Measurements from ENCODE around the gene RPS28.
A peak's percentile ranks its signal among the peaks of the same experiment; 100 is the strongest.
"Not testable (repeated sequence)": the region's sequence is repeated elsewhere in the genome, so short reads cannot be mapped to it uniquely, and the experiment has no call there.

RPS28 gene

DNA sequence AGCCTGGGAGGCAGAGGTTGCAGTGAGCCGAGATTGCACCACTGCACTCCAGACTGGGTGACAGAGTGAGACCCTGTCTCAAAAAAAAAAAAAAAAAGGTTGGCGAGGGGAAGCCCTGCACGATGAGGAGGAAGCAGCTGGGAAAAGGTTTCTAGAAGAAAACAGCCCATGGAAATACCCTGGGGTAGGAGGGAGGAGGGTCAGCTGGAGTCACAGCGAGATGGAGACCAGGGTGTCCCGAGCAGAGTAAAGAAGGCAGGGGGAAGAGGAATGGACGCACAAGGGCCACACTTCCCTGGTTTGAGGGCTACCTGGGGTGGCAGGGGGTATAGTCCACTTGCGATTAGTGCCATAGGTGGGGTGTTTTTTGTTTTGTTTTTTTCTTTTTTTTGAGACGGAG is 15.4 kb downstream of the RPS28 start:
- no peak for DNase-seq
- intact Hi-C loops (cut with DNase I) = no loop called here

DNA sequence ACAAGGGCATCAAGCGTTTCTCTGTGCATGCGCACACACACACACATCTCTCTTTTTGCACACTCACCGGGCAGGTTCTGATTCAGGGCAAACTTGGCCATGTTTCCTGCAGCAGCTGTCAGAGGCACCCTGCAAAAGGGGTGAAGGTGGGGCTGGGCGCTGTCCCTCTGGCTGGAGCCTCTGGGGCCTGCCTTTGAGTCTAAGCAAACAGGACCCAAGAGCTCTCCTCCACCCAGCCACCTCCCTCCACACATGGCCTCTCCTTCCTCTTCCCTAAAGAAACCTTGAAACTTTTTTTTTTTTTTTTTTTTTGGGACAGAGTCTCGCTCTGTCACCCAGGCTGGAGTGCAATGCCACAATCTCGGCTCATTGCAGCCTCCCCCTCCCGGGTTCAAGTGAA is 16.4 kb downstream of the RPS28 start:
- intact Hi-C loops (cut with DNase I) = no loop called here

DNA sequence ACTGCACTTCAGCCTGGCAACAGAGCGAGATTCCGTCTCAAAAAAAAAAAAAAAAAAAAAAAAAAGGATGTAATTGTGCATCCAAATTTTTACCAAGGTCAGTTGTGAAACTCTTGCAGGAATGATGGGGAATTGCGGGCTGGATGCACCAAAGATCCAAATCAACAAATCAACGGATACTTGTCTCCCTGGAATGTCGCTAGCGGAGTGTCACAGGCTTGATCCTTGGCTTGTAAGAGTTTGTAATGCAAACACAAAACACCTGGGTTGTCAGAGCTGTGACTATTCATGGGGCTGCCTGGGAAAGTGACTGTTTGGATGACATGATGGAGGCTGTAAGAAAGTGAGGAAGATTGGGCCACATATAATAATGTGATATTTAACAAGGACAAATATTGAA is 17.5 kb downstream of the RPS28 start:
- DNase-seq = no peak

More for the DNA sequence above, 16.4 kb downstream of the RPS28 start:
- DNase-seq = no peak

DNA sequence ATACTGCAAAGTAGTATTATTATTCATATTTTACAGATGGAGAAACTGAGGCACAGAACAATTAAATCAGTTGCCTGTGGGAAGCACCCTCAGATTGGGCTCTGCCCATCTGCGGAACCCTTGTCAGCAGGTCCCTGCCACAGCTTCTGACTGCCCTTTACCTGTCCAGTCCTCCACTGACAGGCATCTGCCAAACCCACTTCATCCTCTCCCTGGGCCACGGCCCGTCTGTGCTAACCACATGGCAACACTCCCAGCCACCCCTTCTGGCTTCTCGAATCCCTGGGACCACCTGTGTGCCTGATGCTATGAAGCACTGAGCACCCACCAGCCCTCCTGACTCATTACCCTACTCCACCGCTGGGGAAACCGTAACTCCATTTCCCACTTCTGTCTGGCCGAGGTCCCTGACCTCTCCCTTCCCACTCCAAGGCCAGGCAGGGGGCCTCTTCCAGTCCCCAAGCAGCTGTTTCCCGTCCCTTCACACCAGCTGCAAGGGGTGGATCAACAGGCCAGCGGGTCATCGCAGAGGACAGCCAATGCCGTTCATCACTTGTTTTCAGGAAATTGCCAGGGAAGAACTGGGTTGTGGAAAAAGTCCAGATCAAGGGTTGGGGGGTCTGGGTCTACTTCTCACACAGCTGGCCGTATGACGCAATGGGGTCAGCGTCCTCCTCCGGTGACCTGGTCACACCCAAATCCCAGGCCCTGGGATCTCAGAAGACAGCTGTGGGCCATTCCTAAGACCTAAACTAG is 19.2 kb downstream of the RPS28 start:
- intact Hi-C loops (cut with DNase I) = no loop called here
- DNase-seq = no peak

More for the DNA sequence above, 17.5 kb downstream of the RPS28 start:
- intact Hi-C loops (cut with DNase I) = no loop called here

- intact Hi-C loops (cut with DNase I); DNase-seq: not testable (repeated sequence)
Observed at GRCh38 chr19:8341504-8341903, 20.2 kb downstream of the RPS28 start.

DNA sequence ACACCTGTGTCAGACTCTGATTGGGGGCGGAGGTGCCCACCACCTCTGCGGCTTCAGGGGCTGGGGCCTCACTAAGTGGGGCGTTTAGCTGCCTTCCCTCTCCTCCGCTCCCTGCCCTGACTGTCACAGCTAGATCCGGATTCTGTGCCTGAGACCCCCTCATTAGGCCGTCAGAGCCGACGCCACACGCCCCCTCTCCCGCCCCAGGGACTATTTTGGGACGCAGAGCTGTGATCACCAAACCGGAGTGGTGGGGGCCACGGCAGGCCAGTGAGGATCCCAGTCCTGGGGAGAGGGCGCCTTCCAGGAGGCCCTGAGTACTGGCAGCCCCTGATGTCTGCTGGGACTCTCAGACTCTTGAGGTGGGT is 21.0 kb downstream of the RPS28 start:
- intact Hi-C loops (cut with DNase I) = no loop called here
- DNase-seq = no peak

DNA sequence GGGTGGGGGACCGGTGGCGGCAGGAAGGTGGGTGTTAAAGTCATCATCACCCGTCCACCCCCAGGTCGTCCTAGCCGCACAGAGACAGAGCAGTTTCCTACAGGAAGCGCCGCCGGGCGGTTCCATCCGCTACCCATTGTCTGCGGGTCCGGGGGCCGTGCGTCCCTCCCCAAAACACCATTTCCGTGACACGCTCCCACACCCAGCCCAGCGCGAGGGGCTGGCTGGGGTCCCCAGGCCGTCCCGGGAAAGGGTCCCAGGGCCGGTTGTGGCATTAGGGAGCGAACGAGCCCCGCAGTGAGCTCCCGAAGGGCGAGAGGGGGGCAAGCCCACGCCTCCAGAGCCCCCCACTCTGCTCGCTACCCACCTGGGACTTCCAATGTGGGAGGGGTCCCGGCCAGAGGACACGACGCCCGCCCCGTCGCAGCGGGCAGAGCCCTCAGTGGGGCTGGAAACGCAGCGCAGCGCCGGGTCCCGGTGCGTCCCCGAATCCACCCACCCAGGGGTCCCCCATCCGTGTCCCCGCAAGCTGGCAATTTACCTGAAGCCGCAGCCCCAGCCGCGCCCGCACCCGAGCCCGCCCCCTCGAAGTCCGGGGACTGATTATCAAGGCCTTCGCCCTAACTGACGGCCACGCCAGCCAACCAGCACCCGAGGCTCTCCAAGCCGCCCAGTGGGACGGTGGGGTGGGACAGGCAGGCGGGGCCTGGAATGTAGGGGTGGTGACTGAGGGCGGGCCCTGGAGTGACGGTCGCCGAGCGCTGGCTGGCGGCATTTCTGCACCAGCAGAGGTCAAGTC is 21.6 kb downstream of the RPS28 start, which contains the start of gene KANK3:
Gene KANK3, minus strand, starts transcription at position 579 of the 799 bp plus-strand sequence. CDS start 5,434 bp downstream, outside the sequence.
- DNase-seq = peak; percentile 74 to 94 (median 88)
- intact Hi-C loops (cut with DNase I) = no loop called here

DNA sequence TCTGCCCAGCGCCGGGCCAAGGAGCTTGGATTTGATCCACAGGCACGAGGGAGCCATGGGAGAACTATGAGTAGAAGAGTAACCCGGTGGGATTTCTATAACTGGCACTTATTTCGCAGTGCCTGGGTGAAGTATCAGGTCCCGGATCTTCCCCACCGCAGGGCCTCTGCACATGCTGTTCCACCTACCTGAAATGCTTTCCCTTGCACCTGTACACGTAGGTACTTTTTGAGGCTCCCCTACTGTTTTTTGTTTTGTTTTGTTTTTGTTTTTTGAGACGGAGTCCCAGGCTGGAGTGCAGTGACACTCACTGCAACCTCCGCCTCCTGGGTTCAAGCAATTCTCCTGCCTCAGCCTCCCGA is 22.2 kb downstream of the RPS28 start:
- DNase-seq = no peak
- intact Hi-C loops (cut with DNase I) = no loop called here

GRCh38 chr19:8349629-8350372 is 28.5 kb downstream of the RPS28 start:
- DNase-seq; intact Hi-C loops (cut with DNase I): not testable (repeated sequence)

GRCh38 chr19:8352134-8352827 is 31.0 kb downstream of the RPS28 start:
- intact Hi-C loops (cut with DNase I) = no loop called here
- no peak for DNase-seq

DNA sequence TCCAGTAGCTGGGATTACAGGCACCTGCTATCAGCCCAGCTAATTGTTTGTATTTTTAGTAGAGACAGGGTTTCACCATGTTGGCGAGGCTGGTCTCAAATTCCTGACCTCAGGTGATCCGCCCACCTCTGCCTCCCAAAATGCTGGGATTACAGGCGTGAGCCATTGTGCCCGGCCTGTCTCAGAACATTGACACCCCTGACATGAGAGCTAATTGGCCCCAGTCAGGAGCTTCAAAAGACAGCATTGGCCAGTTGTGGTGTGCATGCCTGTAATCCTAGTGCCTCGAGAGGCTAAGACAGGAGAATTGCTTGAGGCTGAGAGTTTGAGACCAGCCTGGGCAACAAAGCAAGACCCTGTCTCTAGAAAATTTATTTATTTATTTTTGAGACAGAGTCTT is 31.5 kb downstream of the RPS28 start:
- intact Hi-C loops (cut with DNase I) = not testable (repeated sequence)

GRCh38 chr19:8355631-8356402 is 34.5 kb downstream of the RPS28 start:
- no peak for DNase-seq
- intact Hi-C loops (cut with DNase I) = loop anchor here (5.0 kb wide), 1 partner anchor 41 kb away; no protein-coding TSS in a partner anchor

More for the DNA sequence above, 31.5 kb downstream of the RPS28 start:
- not testable (repeated sequence) for DNase-seq

DNA sequence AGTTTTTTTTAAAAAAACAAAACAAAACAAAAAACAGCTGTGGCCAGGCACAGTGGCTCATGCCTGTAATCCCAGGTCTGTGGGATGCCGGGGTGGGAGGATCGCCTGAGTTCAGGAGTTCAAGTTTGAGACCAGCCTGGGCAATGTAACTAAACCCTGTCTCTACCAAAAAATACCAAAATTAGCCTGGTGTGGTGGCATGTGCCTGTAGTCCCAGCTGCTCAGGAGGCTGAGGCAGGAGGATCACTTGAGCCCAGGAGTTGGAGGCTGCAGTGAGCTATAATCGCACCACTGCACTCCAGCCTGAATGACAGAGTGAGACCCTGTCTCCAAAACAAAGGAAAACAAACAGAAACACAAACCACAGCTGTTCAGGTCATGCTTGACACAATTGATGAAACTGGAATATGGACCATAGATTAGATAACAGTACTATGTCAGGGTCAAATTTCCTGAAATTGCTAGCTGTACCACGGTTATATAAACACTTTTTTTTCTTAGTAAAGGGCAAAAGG is 35.8 kb downstream of the RPS28 start:
- intact Hi-C loops (cut with DNase I) = loop anchor here (5.0 kb wide), 1 partner anchor 40 kb away; no protein-coding TSS in a partner anchor
- no peak for DNase-seq

DNA sequence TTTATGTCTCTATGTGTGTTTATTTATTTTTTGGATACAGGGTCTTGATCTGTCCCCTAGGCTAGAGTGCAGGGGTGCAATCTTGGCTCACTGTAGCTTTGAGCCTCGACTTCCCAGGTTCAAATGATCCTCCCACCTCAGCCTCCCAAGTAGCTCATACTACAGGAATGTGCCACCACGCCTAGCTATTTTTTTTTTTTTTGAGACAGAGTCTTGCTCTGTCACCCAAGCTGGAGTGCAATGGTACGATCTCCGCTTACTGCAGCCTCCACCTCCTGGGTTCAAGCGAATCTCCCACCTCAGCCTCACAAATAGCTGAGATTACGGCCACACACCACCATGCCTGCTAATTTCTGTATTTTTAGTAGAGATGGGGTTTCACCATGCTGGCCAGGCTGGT is 37.7 kb downstream of the RPS28 start:
- intact Hi-C loops (cut with DNase I) = loop anchor here (5.0 kb wide), 1 partner anchor 38 kb away; no protein-coding TSS in a partner anchor
- no peak for DNase-seq

DNA sequence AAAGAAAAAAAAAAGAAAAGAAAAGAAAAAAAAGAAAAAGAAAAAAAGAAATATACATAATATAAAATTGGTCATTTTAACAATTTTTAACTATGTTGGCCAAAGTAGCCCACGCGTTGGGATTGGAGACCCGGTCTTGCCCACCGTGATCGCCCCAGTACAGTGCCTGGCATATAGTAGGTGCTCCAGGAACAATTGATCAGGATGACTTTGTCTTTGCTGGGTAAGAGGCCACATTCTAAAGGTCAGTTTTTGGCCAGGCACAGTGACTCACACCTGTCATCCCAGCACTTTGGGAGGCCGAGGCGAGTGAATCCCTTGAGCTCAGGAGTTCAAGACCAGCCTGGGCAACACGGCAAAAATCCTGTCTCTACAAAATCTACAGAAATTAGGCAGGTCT is 38.9 kb downstream of the RPS28 start:
- no peak for DNase-seq
- intact Hi-C loops (cut with DNase I) = no loop called here

GRCh38 chr19:8361921-8362793 is 40.9 kb downstream of the RPS28 start:
- DNase-seq = peak; percentile 28 to 92 (median 72)
- intact Hi-C loops (cut with DNase I) = no loop called here

Measured in head of caudate nucleus (tissue), 42 donors.